Esophagus muscularis mucosa (tissue), 4 donors: ENCODE results near the gene AASDH. TPM values are rescaled to one million over a fixed set of nuclear protein-coding genes. Genes with fewer than 3 reads are reported as not detected.

Experiments
- DNase-seq: peaks from one replicate; pipeline ENCODE4 v3.0.0-alpha.2; 2017; ENCODE audit errors: extremely low spot score
- H3K27ac ChIP-seq, 4 donors: fragments of 200-600 bp; sonication (generic); replicated peaks in 1 of 4; 1 replicate in 3 of 4; 2 replicates in 1 of 4; pipeline ENCODE4 v1.5.1; 2016 to 2019; ENCODE audit warnings: mild to moderate bottlenecking in 1 of 4
- H3K27me3 ChIP-seq, 4 donors: fragments of 200-600 bp; sonication (generic); one replicate each; pipeline versions ENCODE4 v1.5.1 to v1.6.0; 2016 to 2019
- H3K36me3 ChIP-seq, 4 donors: fragments of 200-600 bp; sonication (generic); one replicate each; pipeline ENCODE4 v1.5.1; 2016 to 2019
- H3K4me1 ChIP-seq, 4 donors: fragments of 200-600 bp; sonication (generic); one replicate each; pipeline ENCODE4 v1.5.1; 2016 to 2019
- H3K4me3 ChIP-seq, 4 donors: fragments of 200-600 bp; sonication (generic); 1 replicate in 2 of 4; 2 replicates in 2 of 4; pipeline ENCODE4 v1.5.1; 2016 to 2019; ENCODE audit warnings: mild to moderate bottlenecking in 4 of 4, moderate library complexity in 1 of 4
- H3K9me3 ChIP-seq, 4 donors: fragments of 200-600 bp; sonication (generic); 1 replicate in 3 of 4; 2 replicates in 1 of 4; pipeline ENCODE4 v1.5.1; 2016 to 2019
- EP300 ChIP-seq: sonication (generic); formaldehyde crosslinking; IDR thresholded peaks from one replicate; pipeline ENCODE4 v1.6.1; 2017; ENCODE audit warnings: antibody characterized with exemption
- POLR2A ChIP-seq: fragments of 450-650 bp; IDR thresholded peaks from one replicate; pipeline ENCODE4 v1.6.1; 2017; ENCODE audit warnings: antibody characterized with exemption, moderate library complexity, mild to moderate bottlenecking, low read depth
- POLR2AphosphoS5 ChIP-seq, 2 donors: sonication (generic); formaldehyde crosslinking; IDR thresholded peaks; one replicate each; pipeline ENCODE4 v1.6.1; 2017; ENCODE audit warnings: antibody characterized with exemption in 2 of 2
- WGBS: methylation state at CpG from one replicate; pipeline ENCODE4 v1.1.5; 2018; 5-methylcytosine and 5-hydroxymethylcytosine counted together
- intact Hi-C: fragments of 100-400 bp; cut with DNase I; formaldehyde crosslinking; loops from one replicate; pipeline ENCODE4 v1.15.1; 2023
- total RNA-seq, 4 donors: library from RNA; depleted of rRNA; stranded (reverse); fragments of >200 nt; gene quantifications; one replicate each; pipeline versions ENCODE4 v1.1.0 to v1.2.1, GENCODE V29; 2016
- TF ChIP-seq, protein P1 (sequence below), 3 experiments: fragments of 200-600 bp in 2 of 3; fragments of 450-650 bp in 1 of 3; sonication (generic) in 2 of 3; IDR thresholded peaks; one replicate each; pipeline ENCODE4 v1.5.1; 2017 to 2019; ENCODE audit warnings: antibody characterized with exemption in 3 of 3, mild to moderate bottlenecking in 2 of 3, moderate library complexity in 1 of 3

AASDH gene
- total RNA-seq, 4 donors from 2014 or later, result 5.2 to 9.3 (median 6.3) TPM

- DNase-seq, result no peak
- no peaks in the 10 kb centered on the region for H3K9me3 ChIP-seq
- intact Hi-C loops, result no loop called here
- no peak overlapping the region for H3K4me3 ChIP-seq
- TF ChIP-seq POLR2A, result no peak
- no peak for TF ChIP-seq POLR2AphosphoS5 (IDR thresholded peaks at IDR 0.05)
- TF ChIP-seq EP300, result no peak
- TF ChIP-seq, protein P1, sequence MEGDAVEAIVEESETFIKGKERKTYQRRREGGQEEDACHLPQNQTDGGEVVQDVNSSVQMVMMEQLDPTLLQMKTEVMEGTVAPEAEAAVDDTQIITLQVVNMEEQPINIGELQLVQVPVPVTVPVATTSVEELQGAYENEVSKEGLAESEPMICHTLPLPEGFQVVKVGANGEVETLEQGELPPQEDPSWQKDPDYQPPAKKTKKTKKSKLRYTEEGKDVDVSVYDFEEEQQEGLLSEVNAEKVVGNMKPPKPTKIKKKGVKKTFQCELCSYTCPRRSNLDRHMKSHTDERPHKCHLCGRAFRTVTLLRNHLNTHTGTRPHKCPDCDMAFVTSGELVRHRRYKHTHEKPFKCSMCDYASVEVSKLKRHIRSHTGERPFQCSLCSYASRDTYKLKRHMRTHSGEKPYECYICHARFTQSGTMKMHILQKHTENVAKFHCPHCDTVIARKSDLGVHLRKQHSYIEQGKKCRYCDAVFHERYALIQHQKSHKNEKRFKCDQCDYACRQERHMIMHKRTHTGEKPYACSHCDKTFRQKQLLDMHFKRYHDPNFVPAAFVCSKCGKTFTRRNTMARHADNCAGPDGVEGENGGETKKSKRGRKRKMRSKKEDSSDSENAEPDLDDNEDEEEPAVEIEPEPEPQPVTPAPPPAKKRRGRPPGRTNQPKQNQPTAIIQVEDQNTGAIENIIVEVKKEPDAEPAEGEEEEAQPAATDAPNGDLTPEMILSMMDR (IDR thresholded peaks at IDR 0.05), result no peak
- no peaks in the 10 kb centered on the region for H3K27me3 ChIP-seq
- H3K36me3 ChIP-seq, result no peaks in the 10 kb centered on the region
- H3K27ac ChIP-seq, result no peak overlapping the region
- H3K4me1 ChIP-seq, result no peaks in the 10 kb centered on the region
- WGBS, result 96% methylated on average over 50 of the region's 50 CpGs
Observed at GRCh38 chr4:56314207-56314915, 72.9 kb downstream of the AASDH start.

DNA sequence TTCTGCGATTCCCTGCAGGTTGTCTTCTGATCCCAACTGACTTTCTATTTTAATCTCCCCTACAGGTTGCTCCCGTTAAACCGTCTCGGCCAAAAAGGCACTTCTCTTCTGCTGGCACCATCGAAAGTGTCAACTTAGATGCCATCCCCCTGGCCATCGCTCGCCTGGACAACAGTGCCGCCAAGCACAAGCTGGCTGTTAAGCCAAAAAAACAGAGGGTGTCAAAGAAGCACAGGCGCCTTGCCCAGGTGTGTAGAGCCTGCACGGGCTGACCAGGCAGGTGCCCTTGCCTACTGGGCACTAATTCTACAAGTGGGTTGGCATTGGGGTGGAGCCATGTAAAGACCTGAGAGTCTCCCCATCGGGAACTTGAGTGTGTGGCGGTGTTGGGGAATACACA, 74.2 kb downstream of the AASDH start:
- Histone ChIP-seq H3K27ac (no peak overlapping the region), H3K4me1 (no peaks in the 10 kb centered on the region), H3K36me3 (no peaks in the 10 kb centered on the region), H3K4me3 (no peak overlapping the region), H3K27me3 (no peaks in the 10 kb centered on the region), H3K9me3 (no peaks in the 10 kb centered on the region)
- no peak for DNase-seq
- intact Hi-C loops, result no loop called here
- no peak for TF ChIP-seq EP300
- no peak for TF ChIP-seq POLR2A
- TF ChIP-seq, protein P1 (IDR thresholded peaks at IDR 0.05), result no peak
- no peak for TF ChIP-seq POLR2AphosphoS5 (IDR thresholded peaks at IDR 0.05)
- WGBS, result 97% methylated on average over 12 of the region's 12 CpGs

DNA sequence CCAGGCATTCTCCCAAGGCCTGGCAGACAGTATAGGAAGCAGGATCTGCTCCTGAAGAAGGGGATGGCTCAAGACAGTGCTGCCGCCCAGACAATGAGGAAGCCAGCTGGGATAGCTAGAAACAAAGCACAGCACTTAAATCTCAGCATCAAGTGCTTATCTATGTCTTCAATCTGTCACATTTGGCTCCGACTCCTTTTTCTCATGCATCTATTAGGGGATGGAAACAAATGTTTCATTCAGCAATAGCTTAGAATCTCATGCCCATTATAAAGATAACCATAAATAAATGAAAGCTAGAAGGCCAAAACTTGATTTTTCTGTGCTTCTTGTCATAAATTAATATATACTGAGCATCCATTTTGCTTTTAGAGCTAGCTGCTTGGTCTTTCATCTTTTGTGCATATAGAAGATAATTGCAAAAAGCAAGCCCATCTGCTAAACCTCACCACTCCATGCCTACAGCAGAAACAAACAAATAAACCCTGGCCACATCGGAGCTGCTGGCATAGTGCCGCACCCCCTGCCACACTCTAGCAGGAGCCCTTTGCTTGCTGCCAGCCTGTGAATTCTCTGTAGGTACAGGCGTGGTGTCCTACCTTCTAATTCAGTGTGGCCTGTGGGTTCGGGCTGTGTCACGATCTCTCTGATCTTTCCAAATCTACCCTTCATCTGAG, 75.9 kb downstream of the AASDH start:
- no peak for TF ChIP-seq POLR2A
- TF ChIP-seq POLR2AphosphoS5 (IDR thresholded peaks at IDR 0.05), result no peak
- TF ChIP-seq, protein P1 (IDR thresholded peaks at IDR 0.05), result no peak
- no peak for TF ChIP-seq EP300
- Histone ChIP-seq H3K4me1 (no peaks in the 10 kb centered on the region), H3K9me3 (no peaks in the 10 kb centered on the region), H3K36me3 (no peaks in the 10 kb centered on the region), H3K27me3 (no peaks in the 10 kb centered on the region), H3K4me3 (no peak overlapping the region), H3K27ac (no peak overlapping the region)
- no peak for DNase-seq
- 83% methylated on average over 7 of the region's 7 CpGs for WGBS
- intact Hi-C loops, result no loop called here

- no peaks in the 10 kb centered on the region for H3K4me1 ChIP-seq
- no peaks in the 10 kb centered on the region for H3K27me3 ChIP-seq
- 84% methylated on average over 5 of the region's 5 CpGs for WGBS
- TF ChIP-seq POLR2A (no peak), EP300 (no peak), POLR2AphosphoS5 (IDR thresholded peaks at IDR 0.05) (no peak)
- TF ChIP-seq, protein P1 (IDR thresholded peaks at IDR 0.05), result no peak
- no peaks in the 10 kb centered on the region for H3K36me3 ChIP-seq
- no peak for DNase-seq
- no peaks in the 10 kb centered on the region for H3K9me3 ChIP-seq
- intact Hi-C loops, result no loop called here
- H3K4me3 ChIP-seq, result no peak overlapping the region
- H3K27ac ChIP-seq, result no peak overlapping the region
Observed at GRCh38 chr4:56310401-56311125, 76.7 kb downstream of the AASDH start.
